HG02610 (cell line): ENCODE results near the gene SAE1.

Experiments
- ATAC-seq: cut with Tn5 transposase; IDR thresholded peaks from one replicate; pipeline ENCODE4 v1.9.1; 2021; ENCODE audit warnings: mild to moderate bottlenecking, moderate library complexity; ENCODE audit not compliant: unreplicated experiment

SAE1 gene

GRCh38 chr19:47158367-47158791 lies 27.7 kb downstream of the SAE1 start:
- no peak for ATAC-seq

- no peak for ATAC-seq
These were observed 28.4 kb downstream of the SAE1 start for GRCh38 chr19:47158879-47159503.

DNA sequence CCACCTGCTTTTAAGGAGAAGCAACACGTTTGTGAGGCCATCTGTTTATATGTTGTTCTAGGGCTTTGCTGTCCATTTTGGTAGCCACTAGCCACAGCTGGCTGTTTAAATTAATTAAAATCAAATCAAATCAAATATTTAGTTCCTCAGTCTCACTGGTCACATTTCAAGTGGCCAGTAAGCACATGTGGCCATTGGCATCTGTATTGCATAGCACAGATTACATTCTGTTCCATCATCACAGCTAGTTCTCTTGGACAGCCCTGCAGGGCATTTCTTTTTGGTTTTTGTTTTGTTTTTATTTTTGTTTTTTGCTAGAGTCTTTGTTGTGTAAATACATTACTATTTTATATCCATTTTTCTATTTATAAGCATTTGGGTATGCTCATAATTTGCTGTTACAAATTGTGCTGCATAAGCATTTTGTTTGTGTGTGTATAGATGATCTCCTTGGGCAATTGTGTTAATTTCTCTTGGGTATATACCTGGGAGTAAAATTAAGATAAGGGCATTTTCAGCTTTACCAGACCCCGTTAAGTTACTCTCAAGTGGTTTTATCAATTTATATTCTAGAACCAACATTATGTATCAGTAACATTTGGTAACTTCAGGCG lies 31.3 kb downstream of the SAE1 start:
- ATAC-seq = no peak

- ATAC-seq = no peak
These were observed 37.4 kb downstream of the SAE1 start for GRCh38 chr19:47168065-47168464.

DNA sequence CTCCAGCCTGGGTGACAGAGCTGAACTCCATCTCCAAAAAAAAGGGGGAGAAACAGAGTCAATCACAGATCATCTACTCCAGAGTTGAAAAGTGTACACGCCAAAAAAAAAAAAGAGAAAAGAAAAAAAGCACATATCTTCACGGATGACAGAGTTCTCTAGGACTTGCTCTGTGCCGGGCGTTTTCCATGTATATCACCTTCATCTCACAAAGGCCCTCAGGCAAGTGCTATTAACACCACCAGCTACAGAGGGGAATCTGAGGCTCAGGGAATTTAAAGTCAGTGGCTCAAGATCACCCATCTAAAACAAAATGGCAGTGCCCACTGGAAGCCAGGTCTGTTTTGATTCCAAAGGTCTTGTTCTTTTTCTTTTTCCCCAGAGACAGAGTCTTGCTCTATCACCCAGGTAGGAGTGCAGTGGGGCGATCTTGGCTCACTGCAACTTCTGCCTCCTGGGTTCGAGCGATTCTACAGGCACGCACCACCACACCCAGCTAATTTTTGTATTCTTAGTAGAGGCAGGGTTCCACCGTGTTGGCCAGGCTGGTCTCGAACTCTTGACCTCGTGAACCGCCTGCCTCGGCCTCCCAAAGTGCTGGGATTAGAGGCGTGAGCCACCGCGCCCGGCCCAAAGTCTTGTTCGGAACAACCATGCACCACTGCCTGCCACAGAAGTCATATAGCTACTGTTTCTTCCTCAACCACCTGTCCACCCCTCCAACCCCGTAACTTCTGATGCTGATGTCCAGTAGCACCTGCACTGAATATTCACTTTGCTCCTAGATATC lies 42.2 kb downstream of the SAE1 start:
- ATAC-seq = no peak

DNA sequence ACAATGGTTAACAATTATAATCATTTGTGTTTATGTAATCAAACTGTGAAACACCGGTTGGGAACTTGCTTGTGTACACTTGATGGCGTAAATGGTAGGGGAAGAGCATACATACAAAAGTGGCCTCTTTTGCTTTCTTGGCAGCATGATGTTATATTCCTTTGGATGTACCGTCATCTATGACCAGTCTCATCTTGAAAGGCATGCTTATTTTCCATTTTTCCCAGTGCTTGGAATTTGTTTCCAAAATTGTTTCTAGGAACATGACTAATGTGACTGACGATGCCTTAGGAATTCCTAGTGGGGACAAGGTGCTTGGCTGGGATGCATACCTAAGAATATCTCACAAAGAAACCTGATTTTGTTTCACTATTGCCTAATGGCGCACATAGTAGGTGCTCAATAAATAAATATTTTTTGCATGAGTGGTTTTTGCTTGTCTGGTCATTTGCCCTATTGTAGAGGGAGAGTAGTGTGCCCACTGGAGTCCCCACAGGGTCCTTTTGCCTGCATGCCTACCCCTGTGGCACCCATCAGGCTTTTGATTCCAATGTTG lies 45.5 kb downstream of the SAE1 start:
- no peak for ATAC-seq

DNA sequence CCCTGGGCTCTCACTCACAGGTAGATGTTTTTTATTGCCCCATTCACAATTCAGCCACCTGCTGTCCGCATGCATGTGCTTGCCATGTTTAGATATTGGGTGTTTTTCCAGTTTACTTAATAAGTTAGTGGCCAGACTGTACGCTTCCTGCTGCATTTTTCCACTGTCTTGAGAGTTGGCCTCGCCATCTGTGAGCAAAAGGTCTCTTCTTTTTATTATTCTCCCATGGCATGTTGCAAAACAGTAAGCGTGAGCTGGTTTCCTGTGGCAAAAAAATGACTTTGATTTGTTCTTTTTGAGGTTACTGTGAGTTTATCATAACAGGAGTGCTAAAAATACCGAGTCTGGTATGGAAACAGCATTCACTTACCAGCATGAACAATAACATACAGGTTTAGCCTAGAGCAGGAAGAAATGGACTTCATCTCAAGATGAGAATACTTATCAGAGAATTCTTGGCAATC lies 46.0 kb downstream of the SAE1 start:
- ATAC-seq = no peak

- ATAC-seq = no peak
These were observed 49.1 kb downstream of the SAE1 start for GRCh38 chr19:47179653-47180310.

DNA sequence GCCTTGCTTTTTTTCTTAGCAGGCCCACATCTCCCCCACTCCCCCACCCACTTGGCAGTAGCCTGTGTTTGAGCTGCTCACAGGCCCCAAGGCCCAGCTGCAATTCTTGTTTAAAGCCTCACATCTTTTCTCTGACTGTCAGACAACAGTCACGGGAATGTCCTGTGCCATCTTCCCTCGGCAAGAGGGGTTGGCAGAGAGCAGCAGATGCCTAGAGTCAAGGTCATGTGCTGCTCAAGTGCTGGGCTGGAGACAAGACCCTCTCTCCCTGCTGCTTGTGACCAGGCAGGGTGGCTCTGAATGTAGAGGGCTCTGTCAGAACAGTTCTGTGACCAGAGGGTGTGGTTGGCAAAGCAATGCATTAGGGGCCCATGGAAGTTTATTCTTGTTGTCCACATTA lies 53.0 kb downstream of the SAE1 start:
- no peak for ATAC-seq

GRCh38 chr19:47186446-47187334 lies 56.1 kb downstream of the SAE1 start:
- ATAC-seq = no peak

DNA sequence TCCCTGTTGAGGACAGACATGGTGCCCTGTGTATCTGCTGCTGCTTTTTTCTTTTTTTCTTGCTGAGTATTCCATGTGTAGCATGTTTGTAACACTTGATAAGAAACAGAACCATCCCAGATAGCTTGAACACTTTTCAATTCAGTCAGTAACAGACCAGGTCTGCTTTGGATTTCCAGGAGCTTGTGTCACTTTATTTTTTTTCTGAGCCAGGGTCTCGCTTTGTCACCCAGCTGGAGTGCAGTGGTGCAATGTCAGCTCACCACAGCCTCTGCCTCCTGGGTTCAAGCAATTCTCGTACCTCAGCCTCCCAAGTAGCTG lies 56.7 kb downstream of the SAE1 start:
- ATAC-seq = no peak

GRCh38 chr19:47187797-47188196 lies 57.2 kb downstream of the SAE1 start:
- no peak for ATAC-seq

- no peak for ATAC-seq
These were observed 57.9 kb downstream of the SAE1 start for GRCh38 chr19:47188507-47189033.

DNA sequence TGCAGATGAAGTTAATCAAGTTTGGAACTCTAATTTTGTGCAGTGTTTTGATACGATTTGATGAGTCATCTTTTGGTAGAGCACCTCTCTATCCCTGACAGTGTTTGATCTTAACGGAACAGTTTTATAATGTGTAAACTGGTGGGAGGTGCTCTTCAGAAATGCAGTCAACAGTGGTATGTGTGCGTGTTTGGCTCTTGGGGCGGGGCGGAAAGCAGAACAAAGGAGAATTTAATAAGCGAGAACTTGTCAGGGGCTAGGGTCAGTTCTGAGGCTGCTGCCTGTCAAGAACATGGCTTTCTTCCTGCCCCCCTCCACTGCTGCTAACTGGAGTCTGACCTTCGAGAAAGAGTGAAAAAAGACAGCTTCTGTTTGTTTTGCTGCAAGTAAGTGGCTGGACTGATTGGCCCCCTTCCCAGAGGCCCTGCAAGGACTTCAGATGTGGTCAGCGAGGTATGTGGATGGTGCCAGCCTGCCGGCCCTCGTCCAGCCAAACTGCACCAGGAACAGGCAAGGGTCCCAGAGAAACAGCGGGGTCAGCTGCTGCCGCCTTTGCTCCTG lies 59.6 kb downstream of the SAE1 start:
- no peak for ATAC-seq

- no peak for ATAC-seq
These were observed 64.8 kb downstream of the SAE1 start for GRCh38 chr19:47195434-47195833.

DNA sequence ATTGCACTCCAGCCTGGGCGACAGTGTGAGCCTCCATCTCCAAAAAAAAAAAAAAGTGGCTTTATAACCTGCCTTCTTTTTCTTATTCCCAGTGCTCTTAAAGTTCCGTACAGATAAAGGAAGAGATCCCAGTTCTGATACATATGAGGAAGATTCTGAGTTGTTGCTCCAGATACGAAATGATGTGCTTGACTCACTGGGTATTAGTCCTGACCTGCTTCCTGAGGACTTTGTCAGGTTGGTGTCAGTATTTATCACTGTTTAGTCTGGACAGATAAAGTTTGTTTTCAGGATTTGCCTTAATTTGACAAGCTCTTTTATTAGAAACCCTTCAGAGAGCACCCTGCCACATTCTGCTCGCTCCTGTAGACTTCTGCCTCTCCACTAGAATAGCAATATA lies 66.5 kb downstream of the SAE1 start:
- ATAC-seq = no peak

DNA sequence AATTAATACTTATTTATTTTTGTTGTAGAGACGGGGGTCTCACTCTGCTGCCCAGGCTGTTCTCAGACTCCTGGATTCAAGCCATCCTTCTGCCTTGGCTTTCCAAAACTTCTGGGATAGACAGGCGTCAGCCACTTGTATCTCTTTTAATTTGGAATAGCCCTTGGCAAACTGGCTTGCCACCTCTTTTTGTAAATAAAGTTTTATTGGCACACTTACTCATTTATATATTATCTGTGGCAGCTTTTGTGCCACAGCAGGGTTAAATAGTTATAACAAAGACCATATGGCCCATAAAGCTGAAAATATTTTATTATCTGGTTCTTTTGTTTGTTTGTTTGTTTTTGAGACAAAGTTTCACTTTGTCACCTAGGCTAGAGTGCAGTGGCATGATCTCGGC lies 69.9 kb downstream of the SAE1 start:
- ATAC-seq = no peak

DNA sequence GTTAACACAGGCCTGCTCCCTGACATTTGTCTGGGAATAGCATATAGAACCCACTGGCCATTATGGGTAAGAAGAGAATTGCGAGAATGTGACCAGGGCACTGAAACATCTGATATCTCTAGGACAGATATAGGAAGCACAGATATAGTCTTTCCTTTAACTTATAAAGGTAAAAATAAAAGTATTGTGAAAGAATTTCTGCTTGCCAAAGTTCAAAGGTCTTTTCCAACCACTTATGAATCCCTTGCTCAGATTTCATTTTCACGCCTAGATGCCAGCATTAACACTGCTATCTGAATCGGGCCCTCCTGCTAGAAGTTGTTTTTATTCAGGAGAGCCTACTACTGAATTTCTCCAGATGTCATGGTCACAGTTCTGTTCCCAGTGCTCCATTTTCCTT lies 72.6 kb downstream of the SAE1 start:
- no peak for ATAC-seq

- ATAC-seq = no peak
These were observed 78.9 kb downstream of the SAE1 start for GRCh38 chr19:47209319-47210179.
